ENCODE results near the gene TBCEL. TPM values are rescaled to one million over a fixed set of nuclear protein-coding genes. Genes with fewer than 3 reads are reported as not detected.

Gene TBCEL
- total RNA-seq, 2 donors from 2014 or later: 17.7 to 24.6 TPM

- H3K27me3 ChIP-seq (replicated peaks; ENCODE audit: insufficient read depth): no peaks in the 10 kb centered on the region
- no peaks in the 10 kb centered on the region for H3K4me1 ChIP-seq (ENCODE audit: control insufficient read depth in 1 of 2, low read depth in 2 of 2)
- H3K27ac ChIP-seq: no peak overlapping the region
- no peak overlapping the region for H3K4me3 ChIP-seq
- DNase-seq (ENCODE audit: low spot score) (no peak), ATAC-seq (ENCODE audit: insufficient number of reproducible peaks, low FRiP score, low read depth) (no peak)
- no peaks in the 10 kb centered on the region for H3K9me3 ChIP-seq
- TF ChIP-seq, protein P1, sequence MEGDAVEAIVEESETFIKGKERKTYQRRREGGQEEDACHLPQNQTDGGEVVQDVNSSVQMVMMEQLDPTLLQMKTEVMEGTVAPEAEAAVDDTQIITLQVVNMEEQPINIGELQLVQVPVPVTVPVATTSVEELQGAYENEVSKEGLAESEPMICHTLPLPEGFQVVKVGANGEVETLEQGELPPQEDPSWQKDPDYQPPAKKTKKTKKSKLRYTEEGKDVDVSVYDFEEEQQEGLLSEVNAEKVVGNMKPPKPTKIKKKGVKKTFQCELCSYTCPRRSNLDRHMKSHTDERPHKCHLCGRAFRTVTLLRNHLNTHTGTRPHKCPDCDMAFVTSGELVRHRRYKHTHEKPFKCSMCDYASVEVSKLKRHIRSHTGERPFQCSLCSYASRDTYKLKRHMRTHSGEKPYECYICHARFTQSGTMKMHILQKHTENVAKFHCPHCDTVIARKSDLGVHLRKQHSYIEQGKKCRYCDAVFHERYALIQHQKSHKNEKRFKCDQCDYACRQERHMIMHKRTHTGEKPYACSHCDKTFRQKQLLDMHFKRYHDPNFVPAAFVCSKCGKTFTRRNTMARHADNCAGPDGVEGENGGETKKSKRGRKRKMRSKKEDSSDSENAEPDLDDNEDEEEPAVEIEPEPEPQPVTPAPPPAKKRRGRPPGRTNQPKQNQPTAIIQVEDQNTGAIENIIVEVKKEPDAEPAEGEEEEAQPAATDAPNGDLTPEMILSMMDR (IDR thresholded peaks at IDR 0.05): no peak
- no peaks in the 10 kb centered on the region for H3K36me3 ChIP-seq
These were observed 66.3 kb downstream of the TBCEL start for GRCh38 chr11:121090145-121090721.

DNA sequence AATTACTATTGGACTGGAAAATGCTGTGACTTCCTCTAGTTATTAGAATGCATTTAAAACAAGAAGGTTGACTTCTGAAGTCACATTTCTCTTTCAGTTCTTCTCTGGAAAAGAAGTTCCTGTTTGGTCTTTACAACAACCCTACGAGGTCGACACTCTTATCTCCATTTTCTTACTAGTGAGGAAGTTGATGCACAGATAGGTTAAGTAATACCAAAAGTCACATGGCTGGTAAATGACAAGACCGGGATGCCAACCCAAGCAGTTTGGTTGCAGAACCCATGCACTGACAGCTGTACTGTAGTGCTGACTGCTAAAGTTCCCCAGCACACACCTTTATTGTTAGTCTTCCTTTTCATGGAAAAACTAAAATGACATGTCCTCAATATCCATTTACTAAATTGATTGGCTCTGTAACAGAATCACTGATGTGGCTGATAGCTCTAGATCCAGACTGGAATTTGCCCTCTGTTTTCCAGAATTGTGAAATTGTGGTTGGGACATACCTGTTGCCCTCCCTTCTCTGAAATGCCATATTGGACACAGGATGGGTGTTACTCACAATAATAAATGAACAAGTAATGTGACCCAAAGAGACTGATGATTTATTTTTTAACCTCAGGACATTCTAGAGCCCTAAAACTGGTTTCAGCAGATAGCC is 67.7 kb downstream of the TBCEL start:
- Histone ChIP-seq H3K4me1 (ENCODE audit: control insufficient read depth in 1 of 2, low read depth in 2 of 2) (no peaks in the 10 kb centered on the region), H3K27ac (no peak overlapping the region), H3K36me3 (no peaks in the 10 kb centered on the region), H3K4me3 (no peak overlapping the region), H3K9me3 (no peaks in the 10 kb centered on the region), H3K27me3 (replicated peaks; ENCODE audit: insufficient read depth) (no peaks in the 10 kb centered on the region)
- TF ChIP-seq, protein P1 (IDR thresholded peaks at IDR 0.05): no peak
- no peak for ATAC-seq (ENCODE audit: insufficient number of reproducible peaks, low FRiP score, low read depth)
- DNase-seq (ENCODE audit: low spot score): no peak

GRCh38 chr11:121095561-121095960 is 71.7 kb downstream of the TBCEL start:
- Histone ChIP-seq H3K27me3 (replicated peaks; ENCODE audit: insufficient read depth) (no peaks in the 10 kb centered on the region), H3K27ac (no peak overlapping the region), H3K4me1 (ENCODE audit: control insufficient read depth in 1 of 2, low read depth in 2 of 2) (no peaks in the 10 kb centered on the region), H3K36me3 (no peaks in the 10 kb centered on the region), H3K9me3 (no peaks in the 10 kb centered on the region), H3K4me3 (no peak overlapping the region)
- ATAC-seq (ENCODE audit: insufficient number of reproducible peaks, low FRiP score, low read depth): no peak
- no peak for DNase-seq (ENCODE audit: low spot score)
- TF ChIP-seq, protein P1 (IDR thresholded peaks at IDR 0.05): no peak

DNA sequence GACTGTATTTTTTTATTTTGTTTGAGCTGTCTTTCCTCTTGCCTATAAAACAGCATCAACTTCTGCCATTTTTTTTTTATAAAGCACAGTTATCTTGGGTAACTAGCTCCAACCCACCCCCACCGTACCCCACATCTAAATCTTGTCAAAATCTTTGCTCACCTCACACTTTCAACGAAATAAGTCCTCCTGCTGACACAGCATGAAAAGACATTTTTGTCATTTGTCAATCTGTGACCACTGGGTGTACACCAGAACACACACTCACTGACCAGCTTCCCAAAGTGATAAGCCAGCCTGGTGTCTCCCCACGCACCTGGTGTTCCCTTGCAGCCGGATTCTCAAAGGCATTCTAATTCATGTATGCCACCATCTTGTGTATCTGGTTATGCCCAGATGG is 75.5 kb downstream of the TBCEL start:
- no peaks in the 10 kb centered on the region for H3K36me3 ChIP-seq
- ATAC-seq (ENCODE audit: insufficient number of reproducible peaks, low FRiP score, low read depth): no peak

GRCh38 chr11:121099885-121100284 is 76.0 kb downstream of the TBCEL start:
- Histone ChIP-seq H3K36me3 (no peaks in the 10 kb centered on the region), H3K4me3 (no peak overlapping the region), H3K27me3 (replicated peaks; ENCODE audit: insufficient read depth) (no peaks in the 10 kb centered on the region), H3K9me3 (no peaks in the 10 kb centered on the region), H3K4me1 (ENCODE audit: control insufficient read depth in 1 of 2, low read depth in 2 of 2) (no peaks in the 10 kb centered on the region), H3K27ac (no peak overlapping the region)
- TF ChIP-seq, protein P1 (IDR thresholded peaks at IDR 0.05): no peak
- no peak for ATAC-seq (ENCODE audit: insufficient number of reproducible peaks, low FRiP score, low read depth)
- no peak for DNase-seq (ENCODE audit: low spot score)

More for the DNA sequence above, 75.5 kb downstream of the TBCEL start:
- no peak overlapping the region for H3K27ac ChIP-seq
- no peaks in the 10 kb centered on the region for H3K27me3 ChIP-seq (replicated peaks; ENCODE audit: insufficient read depth)
- no peaks in the 10 kb centered on the region for H3K4me1 ChIP-seq (ENCODE audit: control insufficient read depth in 1 of 2, low read depth in 2 of 2)
- no peaks in the 10 kb centered on the region for H3K9me3 ChIP-seq
- TF ChIP-seq, protein P1 (IDR thresholded peaks at IDR 0.05): no peak
- no peak for DNase-seq (ENCODE audit: low spot score)
- no peak overlapping the region for H3K4me3 ChIP-seq
